Body of pancreas (tissue), 4 donors: ENCODE data around the gene KRTAP13-1. TPM values are rescaled to one million over a fixed set of nuclear protein-coding genes. Genes with fewer than 3 reads are reported as not detected.

Experiments
- microRNA-seq, 2 donors: library from miRNA; unstranded; fragments of <30 nt; microRNA quantifications; one replicate each; pipeline ENCODE4, GENCODE V29; 2016; ENCODE audit warnings: borderline number of aligned reads in 2 of 2, borderline replicate concordance in 2 of 2
- small RNA-seq: library from RNA; depleted of rRNA; stranded (forward); fragments of <200 nt; gene quantifications from one replicate; pipeline ENCODE3, GENCODE V24; 2016
- total RNA-seq, 2 donors: library from RNA; depleted of rRNA; stranded (reverse); fragments of >200 nt; gene quantifications; one replicate each; pipeline ENCODE4 v1.1.0, GENCODE V29; 2016

Gene KRTAP13-1
- total RNA-seq, 2 donors from 2014 or later = not detected

Small RNA genes within 50 kb of the gene (microRNA-seq; reads per million reads assigned to microRNA genes)
- 0 reads per million in 2 donors for gene MIR4327

Small RNA genes within 50 kb of the gene (small RNA-seq; reads per million reads assigned to genes)
- gene KRTAP23-1 = not detected
- gene MIR4327 = not detected

Other genes starting within 250 kb of the KRTAP13-1 start
- not detected for gene CLDN17, start 229.2 kb upstream of the KRTAP13-1 start, total RNA-seq
- gene CLDN8, start 179.9 kb upstream of the KRTAP13-1 start, total RNA-seq = under 1 TPM in 1 of 2 donors, not detected in 1; 0.66 TPM
- gene KRTAP24-1, start 113.1 kb upstream of the KRTAP13-1 start, total RNA-seq = not detected
- not detected for gene KRTAP25-1, start 106.5 kb upstream of the KRTAP13-1 start, total RNA-seq
- gene KRTAP26-1, start 75.7 kb upstream of the KRTAP13-1 start, total RNA-seq = not detected
- not detected for gene KRTAP27-1, start 58.3 kb upstream of the KRTAP13-1 start, total RNA-seq
- gene KRTAP23-1, start 47.4 kb upstream of the KRTAP13-1 start, total RNA-seq = not detected
- not detected for gene KRTAP13-2, start 23.8 kb upstream of the KRTAP13-1 start, total RNA-seq
- not detected for gene KRTAP13-3, start 29.9 kb downstream of the KRTAP13-1 start, total RNA-seq
- not detected for gene KRTAP13-4, start 34.2 kb downstream of the KRTAP13-1 start, total RNA-seq
- not detected for gene KRTAP15-1, start 44.2 kb downstream of the KRTAP13-1 start, total RNA-seq
- not detected for gene KRTAP19-1, start 84.3 kb downstream of the KRTAP13-1 start, total RNA-seq
- not detected for gene KRTAP19-2, start 91.4 kb downstream of the KRTAP13-1 start, total RNA-seq
- not detected for gene KRTAP19-3, start 96.0 kb downstream of the KRTAP13-1 start, total RNA-seq
- not detected for gene KRTAP19-4, start 101.1 kb downstream of the KRTAP13-1 start, total RNA-seq
- gene KRTAP19-5, start 106.1 kb downstream of the KRTAP13-1 start, total RNA-seq = not detected
- gene KRTAP19-6, start 145.8 kb downstream of the KRTAP13-1 start, total RNA-seq = not detected
- gene KRTAP19-7, start 165.3 kb downstream of the KRTAP13-1 start, total RNA-seq = not detected
- gene KRTAP22-2, start 194.4 kb downstream of the KRTAP13-1 start, total RNA-seq = not detected
- gene KRTAP6-3, start 196.4 kb downstream of the KRTAP13-1 start, total RNA-seq = not detected
- gene KRTAP6-2, start 202.9 kb downstream of the KRTAP13-1 start, total RNA-seq = not detected
- gene KRTAP22-1, start 205.1 kb downstream of the KRTAP13-1 start, total RNA-seq = not detected
- gene KRTAP6-1, start 217.9 kb downstream of the KRTAP13-1 start, total RNA-seq = not detected
- gene KRTAP20-1, start 220.4 kb downstream of the KRTAP13-1 start, total RNA-seq = not detected
- gene KRTAP20-4, start 224.6 kb downstream of the KRTAP13-1 start, total RNA-seq = not detected
- not detected for gene KRTAP20-2, start 239.2 kb downstream of the KRTAP13-1 start, total RNA-seq
- gene KRTAP20-3, start 246.8 kb downstream of the KRTAP13-1 start, total RNA-seq = not detected